Testis (tissue), 2 donors: ENCODE results near the gene ACP6.

Source experiments
- CTCF ChIP-seq, 3 experiments: fragments of 450-650 bp in 2 of 3; fragments of 200-600 bp in 1 of 3; sonication (generic) in 1 of 3; IDR thresholded peaks; one replicate each; pipeline ENCODE4 v1.5.1; 2016 to 2019; ENCODE audit warnings: antibody characterized with exemption in 3 of 3, mild to moderate bottlenecking in 2 of 3, moderate library complexity in 1 of 3
- POLR2A ChIP-seq: fragments of 450-650 bp; IDR thresholded peaks from one replicate; pipeline ENCODE4 v1.6.1; 2017; ENCODE audit warnings: antibody characterized with exemption, mild to moderate bottlenecking, moderate library complexity

GRCh38 chr1:147654511-147654910 lies 15.8 kb downstream of the ACP6 start:
- TF ChIP-seq POLR2A (no peak), CTCF (IDR thresholded peaks at IDR 0.05) (no peak)
